Stimulated activated CD4-positive, alpha-beta T cell treated with anti-CD3 and anti-CD28 coated beads, Interleukin-4, amount 100 ng/mL, for 4 hours (primary cell): ENCODE data around the gene IZUMO1.
"Not testable (repeated sequence)": the region's sequence is repeated elsewhere in the genome, so short reads cannot be mapped to it uniquely, and the experiment has no call there.

Source experiments
- DNase-seq, 2 experiments: peaks; one replicate each; pipeline ENCODE4 v3.0.0-alpha.2; 2020

IZUMO1 gene

DNA sequence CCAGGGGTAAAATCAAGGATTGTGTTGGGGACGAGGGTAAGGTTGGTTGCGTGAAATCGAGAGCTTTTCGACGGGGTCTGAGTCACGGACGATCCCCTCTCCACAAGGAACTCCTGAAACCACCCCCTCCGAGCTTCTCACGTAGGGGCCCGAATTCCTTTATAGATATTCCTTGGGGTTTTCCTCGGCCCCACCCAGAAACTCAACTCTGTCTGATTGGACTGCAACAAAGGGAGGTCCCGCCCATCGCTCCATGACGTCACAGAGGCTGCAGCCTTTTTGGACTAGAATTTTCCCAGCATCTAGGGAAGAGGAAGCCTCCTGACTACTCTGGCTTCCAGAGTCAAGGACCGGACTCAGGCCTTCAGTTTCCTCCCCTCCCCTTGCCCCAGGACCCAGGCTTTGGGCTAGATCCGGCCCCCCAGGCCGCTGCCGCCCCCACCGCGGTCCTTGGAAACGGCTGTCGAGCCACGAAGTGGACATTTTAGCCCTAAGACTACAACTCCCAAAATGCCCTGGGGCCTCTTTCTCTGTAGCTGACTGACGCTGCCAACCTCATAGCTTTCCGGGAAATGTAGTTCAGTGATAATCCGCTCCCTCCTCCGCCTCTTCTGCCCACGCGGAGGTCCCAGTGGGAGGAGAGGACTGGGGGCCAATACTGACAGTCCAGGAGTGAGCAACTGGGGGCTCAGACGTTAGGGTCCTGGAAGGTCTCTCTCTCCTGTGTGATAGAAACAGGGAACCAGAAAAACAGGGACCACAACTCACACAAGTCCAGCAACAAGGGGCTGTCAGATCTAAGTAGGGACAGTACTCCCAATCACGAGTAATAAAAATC lies at the start of gene IZUMO1:
Gene IZUMO1 (minus strand): TSS at position 172 of the 838 bp plus-strand sequence. CDS start 1,050 bp downstream, outside the sequence.
- DNase-seq: peak; percentile 33 to 39

GRCh38 chr19:48795685-48796070 lies 49.0 kb upstream of the IZUMO1 start:
- no peak for DNase-seq

DNA sequence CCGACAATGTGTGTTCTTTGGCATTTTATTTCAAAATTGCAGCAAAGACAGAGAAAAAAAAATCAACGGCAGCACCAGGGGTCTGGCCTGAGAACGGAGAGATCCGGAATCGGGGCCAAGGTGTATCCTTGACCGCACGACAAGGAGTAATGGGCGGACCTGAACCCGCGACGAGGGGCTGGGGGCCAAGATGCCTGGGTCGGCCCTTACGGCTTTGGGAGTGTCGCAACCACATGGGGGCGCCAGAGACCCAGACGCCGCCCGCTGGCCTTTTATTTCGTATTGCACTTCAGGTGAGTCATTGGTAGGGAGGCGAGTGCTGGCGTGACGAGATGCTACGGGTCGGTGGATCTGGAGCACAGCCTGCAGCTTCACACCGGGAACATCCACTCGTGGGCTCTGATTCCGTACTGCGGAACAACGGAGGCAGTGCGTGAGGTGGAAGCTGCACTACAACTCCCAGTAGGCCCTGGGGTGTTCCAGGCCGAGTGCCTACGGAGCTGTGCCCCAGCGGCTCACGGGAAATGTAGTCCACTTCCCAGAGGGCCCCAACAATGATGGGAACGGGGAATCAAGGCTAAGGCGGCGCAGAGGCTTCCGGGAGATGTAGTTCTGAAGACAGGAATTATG lies 48.5 kb upstream of the IZUMO1 start:
- peak; percentile 78 to 79 for DNase-seq

DNA sequence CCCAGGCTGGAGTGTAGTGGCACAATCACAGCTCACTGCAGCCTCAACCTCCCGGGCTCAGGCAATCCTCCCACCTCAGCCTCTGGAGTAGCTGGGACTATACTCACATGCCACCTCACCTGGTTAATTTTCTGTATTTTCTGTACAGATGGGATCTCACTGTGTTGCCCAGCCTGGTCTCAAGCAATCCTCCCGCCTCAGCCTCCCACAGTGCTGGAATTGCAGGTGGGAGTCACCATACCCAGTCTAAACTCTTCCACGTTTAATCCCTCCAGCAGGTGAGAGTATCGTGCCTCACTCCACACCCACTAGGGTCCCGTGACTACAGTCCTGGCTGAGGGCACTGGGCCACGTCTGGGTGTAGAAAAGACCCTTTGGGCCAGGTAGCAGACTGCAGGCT lies 47.6 kb upstream of the IZUMO1 start:
- no peak for DNase-seq

- no peak for DNase-seq
These were observed 46.6 kb upstream of the IZUMO1 start for GRCh38 chr19:48793271-48793670.

- DNase-seq: not testable (repeated sequence)
These were observed 40.6 kb upstream of the IZUMO1 start for GRCh38 chr19:48787331-48787730.

- not testable (repeated sequence) for DNase-seq
These were observed 39.7 kb upstream of the IZUMO1 start for GRCh38 chr19:48786422-48786821.

DNA sequence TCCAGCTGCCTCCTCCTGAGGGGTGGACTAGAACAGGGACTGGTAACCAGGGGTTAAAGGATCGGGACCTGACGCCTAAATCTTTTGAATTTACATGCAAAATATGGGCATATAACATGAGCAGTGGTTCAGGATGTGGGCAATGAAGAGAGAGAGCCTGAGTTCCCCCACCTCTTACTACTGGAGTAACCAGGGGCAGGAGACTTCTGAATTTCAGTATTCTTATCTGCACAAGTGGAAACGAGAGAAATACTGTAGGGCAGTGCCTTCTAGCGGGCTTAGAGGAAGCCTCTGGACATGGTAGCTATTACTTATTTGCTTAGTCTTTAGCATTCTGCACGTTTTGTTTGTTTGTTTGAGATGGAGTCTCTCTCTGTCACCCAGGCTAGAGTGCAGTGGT lies 37.8 kb upstream of the IZUMO1 start:
- no peak for DNase-seq

DNA sequence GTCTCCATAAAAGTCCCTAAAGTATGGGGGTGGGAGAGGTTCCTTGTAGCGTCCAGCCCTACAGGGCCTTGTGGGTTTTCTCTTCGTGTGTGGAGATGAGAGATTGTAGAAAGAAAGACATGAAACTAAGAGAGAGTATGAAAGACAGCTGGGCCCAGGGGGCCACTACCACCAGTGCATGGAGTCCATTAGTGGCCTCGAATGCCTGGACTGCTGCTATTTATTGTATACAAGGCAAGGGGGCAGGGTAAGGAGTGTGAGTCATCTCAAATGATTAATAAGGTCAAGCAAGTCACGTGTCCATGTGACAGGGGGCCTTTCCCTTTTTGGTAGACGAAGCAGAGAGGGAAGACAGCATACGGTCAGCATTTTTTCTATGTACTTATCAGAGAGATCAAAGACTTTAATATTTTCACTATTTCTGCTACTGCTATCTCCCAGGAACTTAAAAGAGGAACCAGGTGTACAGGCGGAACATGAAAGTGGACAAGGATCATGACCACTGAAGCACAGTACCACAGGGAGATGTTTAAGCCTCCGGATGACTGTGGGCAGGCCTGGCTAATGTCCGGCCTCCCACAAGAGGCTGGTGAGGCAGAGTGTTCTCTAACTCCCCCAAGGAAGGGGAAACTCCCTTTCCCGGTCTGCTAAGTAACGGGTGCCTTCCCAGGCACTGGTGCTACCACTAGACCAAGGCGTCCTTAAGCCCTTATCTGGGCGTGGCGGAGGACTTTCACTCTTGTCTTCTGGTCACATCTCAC lies 34.1 kb upstream of the IZUMO1 start:
- no peak for DNase-seq

DNA sequence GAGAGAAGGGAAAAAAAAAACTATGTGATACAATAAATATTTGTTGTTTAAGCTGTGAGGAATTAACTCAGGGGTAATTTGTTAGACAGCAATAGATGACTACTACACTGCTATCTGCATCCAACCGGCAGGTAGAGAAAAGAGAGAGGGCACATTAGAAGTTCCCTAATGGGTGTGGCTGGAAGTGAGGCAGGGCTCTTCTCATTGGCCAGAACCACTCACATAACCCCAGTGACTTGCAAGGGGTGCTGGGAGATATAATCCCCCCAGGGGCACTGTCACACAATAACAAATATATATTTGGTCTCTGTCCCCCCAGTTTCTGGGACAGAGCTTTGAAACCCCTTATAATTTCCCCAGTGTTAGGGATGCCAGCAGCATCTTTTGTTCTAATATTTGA lies 32.9 kb upstream of the IZUMO1 start:
- DNase-seq: no peak

- no peak for DNase-seq
These were observed 31.0 kb upstream of the IZUMO1 start for GRCh38 chr19:48777720-48778119.

- DNase-seq: no peak
These were observed 30.4 kb upstream of the IZUMO1 start for GRCh38 chr19:48777139-48777538.

- no peak for DNase-seq
These were observed 25.8 kb upstream of the IZUMO1 start for GRCh38 chr19:48772503-48772953.

DNA sequence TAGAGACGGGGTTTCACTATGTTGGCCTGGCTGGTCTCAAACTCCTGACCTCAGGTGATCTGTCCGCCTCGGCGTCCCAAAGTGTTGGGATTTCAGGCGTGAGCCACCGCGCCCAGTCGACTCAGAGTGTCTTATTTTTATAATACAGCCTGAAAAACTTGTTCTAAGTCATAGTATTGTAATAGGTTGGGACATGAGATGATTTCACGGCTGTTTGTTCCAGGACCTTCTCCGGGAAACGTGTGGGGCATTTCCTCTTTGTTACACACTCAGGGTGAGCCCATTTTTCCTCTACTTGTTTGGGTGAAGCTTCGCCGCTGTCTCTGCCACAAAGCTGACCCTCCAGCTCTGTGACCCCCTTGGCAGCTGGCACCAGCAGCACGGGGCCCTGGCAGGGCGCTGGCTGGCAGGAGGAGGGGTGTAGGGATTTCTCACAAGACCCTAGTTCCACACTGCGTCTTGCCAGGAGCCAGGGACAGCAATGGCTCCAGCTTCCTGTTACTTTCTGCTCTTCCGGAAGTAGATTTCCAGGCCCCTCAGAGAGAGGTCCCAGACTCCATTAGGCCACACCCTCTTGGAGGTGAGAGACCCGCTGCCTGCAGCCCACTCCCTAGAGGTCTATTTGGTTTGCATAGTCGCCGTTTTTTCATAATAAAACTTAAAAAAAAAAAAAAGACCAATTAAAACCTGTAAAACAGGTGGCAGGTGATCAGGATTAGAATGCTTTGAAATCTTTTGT lies 24.2 kb upstream of the IZUMO1 start:
- no peak for DNase-seq

- DNase-seq: no peak
These were observed 23.6 kb upstream of the IZUMO1 start for GRCh38 chr19:48770266-48770665.

- no peak for DNase-seq
These were observed 22.4 kb upstream of the IZUMO1 start for GRCh38 chr19:48768994-48769713.

GRCh38 chr19:48768171-48768753 lies 21.6 kb upstream of the IZUMO1 start:
- not testable (repeated sequence) for DNase-seq

DNA sequence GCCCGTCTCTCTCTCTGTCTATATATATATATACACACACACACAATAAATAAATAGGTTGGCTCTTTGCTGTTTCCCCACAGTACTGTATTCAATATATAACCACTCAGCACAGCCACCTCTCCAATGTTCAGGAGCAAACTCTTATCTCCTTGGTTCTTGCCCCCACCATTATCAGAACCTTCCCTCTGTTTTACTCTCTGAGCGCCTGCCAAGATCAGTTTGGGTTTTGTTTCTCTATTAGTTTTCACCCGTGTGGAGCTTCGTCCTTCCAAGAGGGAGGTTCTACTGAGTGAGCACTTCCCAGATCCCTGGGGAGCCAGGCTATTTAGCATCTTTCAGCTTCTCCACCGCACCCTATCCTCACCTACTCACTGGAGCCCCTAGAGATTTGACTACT lies 19.1 kb upstream of the IZUMO1 start:
- DNase-seq: not testable (repeated sequence)

GRCh38 chr19:48760504-48761205 lies 13.9 kb upstream of the IZUMO1 start:
- DNase-seq: no peak

GRCh38 chr19:48757741-48758144 lies 11.0 kb upstream of the IZUMO1 start:
- DNase-seq: no peak

- no peak for DNase-seq
These were observed 10.5 kb upstream of the IZUMO1 start for GRCh38 chr19:48757089-48757675.
